ENCODE results near the gene TMOD1.

- TF ChIP-seq CTCF (IDR thresholded peaks at IDR 0.05; ENCODE audit: low read length) (no peak), EZH2 (IDR thresholded peaks at IDR 0.05; ENCODE audit: borderline replicate concordance, low read length) (no peak)
These were observed 63.8 kb downstream of the TMOD1 start for GRCh38 chr9:97565262-97565661.
